Neuronal stem cell (in vitro differentiated cells): Measurements from ENCODE around the gene PRL.

Source experiments
- DNase-seq: peaks from one replicate; pipeline ENCODE4 v3.0.0-alpha.2; 2013; ENCODE audit warnings: low spot score
- H2AFZ ChIP-seq: one replicate; pipeline ENCODE4 v1.6.1; 2013; ENCODE audit warnings: mild to moderate bottlenecking, low read length, inconsistent platforms
- H2AK5ac ChIP-seq: 2 replicates; pipeline ENCODE4 v1.6.1; 2013; ENCODE audit warnings: low read depth, mild to moderate bottlenecking, inconsistent platforms, low read length, moderate library complexity, mixed read lengths
- H2BK120ac ChIP-seq: 2 replicates; pipeline ENCODE4 v1.6.1; 2013; ENCODE audit warnings: low read depth, mild to moderate bottlenecking, inconsistent platforms, low read length, moderate library complexity, mixed read lengths
- H2BK12ac ChIP-seq: one replicate; pipeline ENCODE4 v1.6.1; 2013; ENCODE audit warnings: low read length, inconsistent platforms
- H2BK15ac ChIP-seq: 2 replicates; pipeline ENCODE4 v1.6.1; 2013; ENCODE audit warnings: mild to moderate bottlenecking, low read length, inconsistent platforms, mixed read lengths
- H2BK5ac ChIP-seq: one replicate; pipeline ENCODE4 v1.6.1; 2013; ENCODE audit warnings: inconsistent platforms, mild to moderate bottlenecking, low read length, moderate library complexity
- H3K14ac ChIP-seq: one replicate; pipeline ENCODE4 v1.6.1; 2013; ENCODE audit warnings: low read length, inconsistent platforms
- H3K18ac ChIP-seq: 2 replicates; pipeline ENCODE4 v1.6.1; 2013; ENCODE audit warnings: low read length, inconsistent platforms
- H3K23ac ChIP-seq: 2 replicates; pipeline ENCODE4 v1.6.1; 2013; ENCODE audit warnings: low read depth, mild to moderate bottlenecking, mixed read lengths, low read length, inconsistent platforms; ENCODE audit not compliant: poor library complexity
- H3K27ac ChIP-seq: replicated peaks from 3 replicates; pipeline ENCODE4 v1.5.1; 2013; ENCODE audit warnings: low read length, inconsistent platforms
- H3K27me3 ChIP-seq, 3 experiments: 2 replicates each; pipeline ENCODE4 v1.6.1; 2013; ENCODE audit warnings: low read length in 3 of 3, mild to moderate bottlenecking in 2 of 3, inconsistent platforms in 1 of 3, low read depth in 1 of 3, mixed read lengths in 1 of 3, moderate library complexity in 1 of 3; ENCODE audit not compliant: control insufficient read depth in 3 of 3, insufficient read depth in 3 of 3
- H3K36me3 ChIP-seq, 2 donors: replicated peaks in 1 of 2; 2 replicates each; pipeline ENCODE4 v1.6.1; 2013; ENCODE audit warnings: low read length in 2 of 2; ENCODE audit not compliant: control insufficient read depth in 2 of 2, insufficient read depth in 2 of 2
- H3K4ac ChIP-seq: 2 replicates; pipeline ENCODE4 v1.6.1; 2013; ENCODE audit warnings: inconsistent platforms, mild to moderate bottlenecking, low read length, moderate library complexity
- H3K4me1 ChIP-seq, 2 donors: 1 replicate in 1 of 2; 2 replicates in 1 of 2; pipeline ENCODE4 v1.6.1; 2013; ENCODE audit warnings: low read length in 2 of 2, low read depth in 1 of 2; ENCODE audit not compliant: control insufficient read depth in 2 of 2, insufficient read depth in 1 of 2
- H3K4me2 ChIP-seq: one replicate; pipeline ENCODE4 v1.6.1; 2013; ENCODE audit warnings: mild to moderate bottlenecking, low read length, inconsistent platforms; ENCODE audit not compliant: insufficient read depth, poor library complexity, severe bottlenecking
- H3K4me3 ChIP-seq, 2 donors: 2 replicates each; pipeline ENCODE4 v1.5.1; 2013; ENCODE audit warnings: low read length in 2 of 2, mild to moderate bottlenecking in 2 of 2, inconsistent platforms in 1 of 2, moderate library complexity in 1 of 2
- H3K79me1 ChIP-seq: one replicate; pipeline ENCODE4 v1.6.1; 2013; ENCODE audit warnings: low read depth, mild to moderate bottlenecking, inconsistent platforms, low read length, moderate library complexity
- H3K9ac ChIP-seq: one replicate; pipeline ENCODE4 v1.6.1; 2013; ENCODE audit warnings: mild to moderate bottlenecking, low read depth, low read length, inconsistent platforms; ENCODE audit not compliant: poor library complexity
- H3K9me3 ChIP-seq, 2 donors: replicated peaks in 1 of 2; 2 replicates each; pipeline versions ENCODE3 to v1.6.1; 2013; ENCODE audit warnings: low read length in 2 of 2, mild to moderate bottlenecking in 2 of 2, inconsistent platforms in 1 of 2, low read depth in 1 of 2, mixed read lengths in 1 of 2, moderate library complexity in 1 of 2; ENCODE audit not compliant: control insufficient read depth in 2 of 2, insufficient read depth in 1 of 2
- H4K8ac ChIP-seq: one replicate; pipeline ENCODE4 v1.6.1; 2013; ENCODE audit warnings: low read depth, mild to moderate bottlenecking, inconsistent platforms, low read length, moderate library complexity
- H4K91ac ChIP-seq: one replicate; pipeline ENCODE4 v1.6.1; 2013; ENCODE audit warnings: low read length, low read depth, mild to moderate bottlenecking, inconsistent platforms; ENCODE audit not compliant: poor library complexity
- WGBS, 2 donors: extraction: QIAGEN DNeasy Blood & Tissue Kit; methylation state at CpG; one replicate each; pipeline ENCODE4 v1.1.7; 2013; ENCODE audit warnings: missing lambda C conversion rate in 2 of 2, mixed read lengths in 1 of 2; ENCODE audit not compliant: insufficient read length in 2 of 2, insufficient replicate concordance in 1 of 2; ENCODE audit errors: extremely low coverage in 2 of 2; 5-methylcytosine and 5-hydroxymethylcytosine counted together

PRL gene

DNA sequence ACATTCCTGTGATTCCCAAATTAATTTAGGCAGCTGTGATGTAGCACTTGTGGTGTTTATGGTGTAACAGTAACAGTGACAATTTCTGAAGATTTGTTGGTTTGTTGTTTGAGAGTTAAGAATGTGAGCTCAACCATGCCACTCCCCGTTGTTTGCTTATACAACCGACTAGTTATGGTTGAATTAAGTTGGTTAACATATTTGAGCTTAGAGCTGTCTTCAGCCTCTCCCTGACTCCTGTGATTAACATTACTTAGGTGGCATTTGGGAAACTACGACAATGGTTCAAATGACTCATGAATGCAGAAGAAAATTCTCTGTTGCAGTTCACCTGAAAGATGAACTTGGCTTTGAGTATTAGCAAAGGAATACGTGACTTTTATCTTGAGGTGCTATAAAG, 35.9 kb upstream of the PRL start:
- H3K4ac ChIP-seq = no peak overlapping the region
- no peak overlapping the region for H3K4me2 ChIP-seq
- no peak overlapping the region for H2BK15ac ChIP-seq
- no peak overlapping the region for H3K14ac ChIP-seq
- no peak overlapping the region for H2AFZ ChIP-seq
- no peak overlapping the region for H3K27ac ChIP-seq
- no peaks in the 10 kb centered on the region for H3K9me3 ChIP-seq
- H3K9ac ChIP-seq = no peak overlapping the region
- H3K36me3 ChIP-seq = no peaks in the 10 kb centered on the region
- no peak overlapping the region for H2BK120ac ChIP-seq
- DNase-seq = no peak
- no peak overlapping the region for H3K4me3 ChIP-seq
- H2BK5ac ChIP-seq = no peak overlapping the region
- no peaks in the 10 kb centered on the region for H3K79me1 ChIP-seq
- no peaks in the 10 kb centered on the region for H3K27me3 ChIP-seq
- WGBS, 2 donors = no CpG with 5 or more reads among the region's 4 CpGs
- H4K91ac ChIP-seq = no peak overlapping the region
- H3K18ac ChIP-seq = no peak overlapping the region
- H4K8ac ChIP-seq = no peak overlapping the region
- H3K23ac ChIP-seq = no peak overlapping the region
- no peaks in the 10 kb centered on the region for H3K4me1 ChIP-seq
- no peak overlapping the region for H2BK12ac ChIP-seq
- H2AK5ac ChIP-seq = no peak overlapping the region

DNA sequence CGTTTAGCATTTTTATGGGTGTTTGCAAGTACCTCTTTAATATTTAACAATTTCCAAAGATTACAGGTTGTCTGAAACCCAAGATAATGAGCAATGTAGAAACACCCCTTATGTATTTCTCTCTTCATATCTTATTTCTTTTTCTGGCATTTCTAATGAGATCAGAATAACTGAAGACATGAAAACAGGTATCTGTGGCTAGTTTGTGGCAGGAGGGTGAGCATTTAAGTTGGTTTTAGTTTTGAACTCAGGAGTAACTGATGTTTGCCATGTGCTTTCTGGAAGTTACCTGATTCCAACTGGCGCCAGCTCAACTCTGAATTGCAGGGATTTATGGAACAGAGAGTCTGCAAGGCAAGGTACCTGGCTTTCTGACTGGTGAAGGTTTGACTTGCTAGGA, 35.4 kb upstream of the PRL start:
- H2AK5ac ChIP-seq = no peak overlapping the region
- no peak overlapping the region for H3K4me3 ChIP-seq
- H3K27ac ChIP-seq = no peak overlapping the region
- H3K4ac ChIP-seq = no peak overlapping the region
- H3K4me2 ChIP-seq = no peak overlapping the region
- no peaks in the 10 kb centered on the region for H3K9me3 ChIP-seq
- no peak overlapping the region for H4K91ac ChIP-seq
- no peak overlapping the region for H3K18ac ChIP-seq
- no peak overlapping the region for H2BK12ac ChIP-seq
- no peak for DNase-seq
- no peak overlapping the region for H2BK5ac ChIP-seq
- no CpG with 5 or more reads among the region's 2 CpGs for WGBS, 2 donors
- H3K9ac ChIP-seq = no peak overlapping the region
- no peak overlapping the region for H3K14ac ChIP-seq
- no peak overlapping the region for H3K23ac ChIP-seq
- H3K36me3 ChIP-seq = no peaks in the 10 kb centered on the region
- no peak overlapping the region for H2BK15ac ChIP-seq
- no peak overlapping the region for H2AFZ ChIP-seq
- no peak overlapping the region for H4K8ac ChIP-seq
- no peaks in the 10 kb centered on the region for H3K27me3 ChIP-seq
- H2BK120ac ChIP-seq = no peak overlapping the region
- H3K4me1 ChIP-seq = no peaks in the 10 kb centered on the region
- no peaks in the 10 kb centered on the region for H3K79me1 ChIP-seq

DNA sequence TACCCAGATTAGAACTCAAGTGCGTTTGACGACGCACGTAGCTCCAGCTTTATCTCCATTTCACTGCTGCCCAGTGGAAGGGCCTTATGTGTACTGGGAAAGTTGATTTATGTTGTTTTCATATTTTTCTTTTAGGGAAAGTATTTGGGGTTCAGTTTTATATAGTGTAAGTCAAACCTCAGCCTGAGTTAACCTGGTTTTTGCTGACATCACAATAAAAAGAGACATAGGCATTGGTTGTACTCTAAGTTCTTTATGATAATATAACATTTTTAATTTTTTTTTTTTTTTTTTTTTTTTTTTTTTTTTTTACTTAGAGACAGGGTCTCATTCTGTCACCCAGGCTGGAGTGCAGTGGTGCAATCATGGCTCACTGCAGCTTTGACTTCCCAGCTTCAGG, 34.1 kb upstream of the PRL start:
- Histone ChIP-seq H2AFZ (no peak overlapping the region), H2AK5ac (no peak overlapping the region), H2BK120ac (no peak overlapping the region), H3K4ac (no peak overlapping the region), H3K27me3 (no peaks in the 10 kb centered on the region), H2BK12ac (no peak overlapping the region), H3K4me1 (no peaks in the 10 kb centered on the region), H4K8ac (no peak overlapping the region), H3K9ac (no peak overlapping the region), H3K23ac (no peak overlapping the region), H3K27ac (no peak overlapping the region), H3K36me3 (no peaks in the 10 kb centered on the region), H3K4me3 (no peak overlapping the region), H3K79me1 (no peaks in the 10 kb centered on the region), H3K4me2 (no peak overlapping the region), H3K14ac (no peak overlapping the region), H4K91ac (no peak overlapping the region), H2BK5ac (no peak overlapping the region), H3K18ac (no peak overlapping the region), H3K9me3 (no peaks in the 10 kb centered on the region), H2BK15ac (no peak overlapping the region)
- WGBS, 2 donors = no CpG with 5 or more reads among the region's 4 CpGs
- no peak for DNase-seq

GRCh38 chr6:22328474-22328873, 31.6 kb upstream of the PRL start:
- H3K36me3 ChIP-seq = no peaks in the 10 kb centered on the region
- no peak overlapping the region for H2AK5ac ChIP-seq
- H2BK120ac ChIP-seq = no peak overlapping the region
- no peak overlapping the region for H3K18ac ChIP-seq
- no peak overlapping the region for H3K23ac ChIP-seq
- H2BK12ac ChIP-seq = no peak overlapping the region
- no peak overlapping the region for H2BK5ac ChIP-seq
- no peaks in the 10 kb centered on the region for H3K27me3 ChIP-seq
- no peak for DNase-seq
- no CpG with 5 or more reads among the region's 5 CpGs for WGBS, 2 donors
- H4K8ac ChIP-seq = no peak overlapping the region
- H3K4me3 ChIP-seq = no peak overlapping the region
- H3K9ac ChIP-seq = no peak overlapping the region
- H3K9me3 ChIP-seq = peaks cover 2 to 5% of the 10 kb centered on the region in 2 donors
- no peaks in the 10 kb centered on the region for H3K4me1 ChIP-seq
- no peak overlapping the region for H3K14ac ChIP-seq
- no peak overlapping the region for H2AFZ ChIP-seq
- no peak overlapping the region for H4K91ac ChIP-seq
- H3K27ac ChIP-seq = no peak overlapping the region
- H3K79me1 ChIP-seq = no peaks in the 10 kb centered on the region
- H3K4ac ChIP-seq = no peak overlapping the region
- H3K4me2 ChIP-seq = no peak overlapping the region
- no peak overlapping the region for H2BK15ac ChIP-seq
